MCF 10A (cell line): ENCODE data around the gene AKT1S1. TPM values are rescaled to one million over a fixed set of nuclear protein-coding genes. Genes with fewer than 3 reads are reported as not detected.

Source experiments
- BruUV-seq: library from RNA; stranded (reverse); fragments of 400-500 nt; replicated peaks from 2 replicates; lab custom pipeline; 2021; lab: Mats Ljungman, UMichigan
- CTCF ChIA-PET: fragments of 300-600 bp; sonication (Branson Sonifier 250); formaldehyde crosslinking; extraction: SDS; loops from one replicate; lab custom pipeline; 2021; ENCODE audit warnings: antibody characterized with exemption, inconsistent platforms; lab: Yijun Ruan, JAX
- POLR2A ChIA-PET: fragments of 300-600, 350-650 bp; sonication (Branson Sonifier 250); formaldehyde crosslinking; extraction: SDS; loops from one replicate; lab custom pipeline; 2020; ENCODE audit warnings: antibody characterized with exemption, inconsistent platforms; lab: Yijun Ruan, JAX
- DNase-seq: peaks from one replicate; pipeline ENCODE4 v3.0.0-alpha.2; 2018; ENCODE audit not compliant: unreplicated experiment
- H3K27ac Mint-ChIP-seq: one replicate; pipeline ENCODE4 v1.8.0; 2022; ENCODE audit warnings: mild to moderate bottlenecking, low read depth, mixed read lengths; ENCODE audit not compliant: unreplicated experiment
- H3K27me3 Mint-ChIP-seq: one replicate; pipeline ENCODE4 v1.8.0; 2022; ENCODE audit warnings: mixed read lengths; ENCODE audit not compliant: insufficient read depth, unreplicated experiment
- H3K36me3 Mint-ChIP-seq: one replicate; pipeline ENCODE4 v1.8.0; 2022; ENCODE audit warnings: mild to moderate bottlenecking, moderate library complexity, mixed read lengths; ENCODE audit not compliant: insufficient read depth, unreplicated experiment
- H3K4me1 Mint-ChIP-seq: one replicate; pipeline ENCODE4 v1.8.0; 2022; ENCODE audit warnings: mixed read lengths; ENCODE audit not compliant: insufficient read depth, unreplicated experiment
- H3K4me3 Mint-ChIP-seq: one replicate; pipeline ENCODE4 v1.8.0; 2022; ENCODE audit warnings: mild to moderate bottlenecking, moderate library complexity, mixed read lengths; ENCODE audit not compliant: unreplicated experiment
- H3K9me3 Mint-ChIP-seq: one replicate; pipeline ENCODE4 v1.8.0; 2022; ENCODE audit warnings: mixed read lengths; ENCODE audit not compliant: unreplicated experiment
- intact Hi-C: fragments of 100-400 bp; cut with micrococcal nuclease; formaldehyde crosslinking; loops from 2 replicates; pipeline ENCODE4 v1.14.1; 2022
- total RNA-seq: library from RNA; stranded (reverse); gene quantifications from 2 replicates; pipeline ENCODE4 v1.2.3, GENCODE V29; 2022
- TF ChIP-seq, protein P1 (sequence below): fragments of 200-600 bp; IDR thresholded peaks from one replicate; pipeline ENCODE4 v1.8.0; 2022; ENCODE audit warnings: antibody characterized with exemption, mild to moderate bottlenecking; ENCODE audit not compliant: unreplicated experiment

Gene AKT1S1
- total RNA-seq, 1 experiment from 2014 or later, result 74.7 TPM

DNA sequence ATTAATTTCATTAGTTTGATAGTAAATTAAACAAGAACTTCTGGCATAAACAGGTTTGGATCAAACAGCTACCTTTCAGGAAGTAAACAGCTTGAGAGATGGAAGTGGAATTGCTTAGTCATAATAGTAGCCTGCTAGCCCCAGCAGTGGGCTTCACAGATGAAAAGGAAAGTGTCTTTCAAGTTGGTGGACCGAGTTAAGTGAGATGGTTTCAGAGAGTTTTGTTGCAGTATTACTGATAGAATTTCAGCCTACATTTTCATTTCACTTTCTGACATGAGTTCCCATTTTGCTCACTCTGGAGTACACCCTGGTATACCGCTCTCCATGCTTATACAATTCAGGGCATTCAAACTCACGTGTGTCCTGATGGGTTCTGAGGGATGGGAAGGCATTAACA lies 28.2 kb downstream of the AKT1S1 start:
- peaks cover 11% of the 10 kb centered on the region for H3K36me3 Mint-ChIP-seq
- no TSS peak for BruUV-seq
- ChIA-PET POLR2A (interaction anchor here (0.6 to 3.2 kb wide), 13 partner anchors 15 to 976 kb away, joined by 3 to 30 read pairs (median 5); partner anchors contain the start of genes AP2A1, FUZ, MED25 and NOSIP), CTCF (interaction anchor here (0.7 to 0.8 kb wide), 2 partner anchors 15 to 96 kb away, joined by 3 read pairs; no protein-coding TSS in a partner anchor)
- H3K4me3 Mint-ChIP-seq, result peak overlapping the region; percentile 66
- peaks cover 6% of the 10 kb centered on the region for H3K9me3 Mint-ChIP-seq
- no peaks in the 10 kb centered on the region for H3K27me3 Mint-ChIP-seq
- no peak overlapping the region for H3K27ac Mint-ChIP-seq
- H3K4me1 Mint-ChIP-seq, result peaks cover 32% of the 10 kb centered on the region
- intact Hi-C loops, result no loop called here
- DNase-seq, result no peak
- TF ChIP-seq, protein P1, sequence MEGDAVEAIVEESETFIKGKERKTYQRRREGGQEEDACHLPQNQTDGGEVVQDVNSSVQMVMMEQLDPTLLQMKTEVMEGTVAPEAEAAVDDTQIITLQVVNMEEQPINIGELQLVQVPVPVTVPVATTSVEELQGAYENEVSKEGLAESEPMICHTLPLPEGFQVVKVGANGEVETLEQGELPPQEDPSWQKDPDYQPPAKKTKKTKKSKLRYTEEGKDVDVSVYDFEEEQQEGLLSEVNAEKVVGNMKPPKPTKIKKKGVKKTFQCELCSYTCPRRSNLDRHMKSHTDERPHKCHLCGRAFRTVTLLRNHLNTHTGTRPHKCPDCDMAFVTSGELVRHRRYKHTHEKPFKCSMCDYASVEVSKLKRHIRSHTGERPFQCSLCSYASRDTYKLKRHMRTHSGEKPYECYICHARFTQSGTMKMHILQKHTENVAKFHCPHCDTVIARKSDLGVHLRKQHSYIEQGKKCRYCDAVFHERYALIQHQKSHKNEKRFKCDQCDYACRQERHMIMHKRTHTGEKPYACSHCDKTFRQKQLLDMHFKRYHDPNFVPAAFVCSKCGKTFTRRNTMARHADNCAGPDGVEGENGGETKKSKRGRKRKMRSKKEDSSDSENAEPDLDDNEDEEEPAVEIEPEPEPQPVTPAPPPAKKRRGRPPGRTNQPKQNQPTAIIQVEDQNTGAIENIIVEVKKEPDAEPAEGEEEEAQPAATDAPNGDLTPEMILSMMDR, result no peak

DNA sequence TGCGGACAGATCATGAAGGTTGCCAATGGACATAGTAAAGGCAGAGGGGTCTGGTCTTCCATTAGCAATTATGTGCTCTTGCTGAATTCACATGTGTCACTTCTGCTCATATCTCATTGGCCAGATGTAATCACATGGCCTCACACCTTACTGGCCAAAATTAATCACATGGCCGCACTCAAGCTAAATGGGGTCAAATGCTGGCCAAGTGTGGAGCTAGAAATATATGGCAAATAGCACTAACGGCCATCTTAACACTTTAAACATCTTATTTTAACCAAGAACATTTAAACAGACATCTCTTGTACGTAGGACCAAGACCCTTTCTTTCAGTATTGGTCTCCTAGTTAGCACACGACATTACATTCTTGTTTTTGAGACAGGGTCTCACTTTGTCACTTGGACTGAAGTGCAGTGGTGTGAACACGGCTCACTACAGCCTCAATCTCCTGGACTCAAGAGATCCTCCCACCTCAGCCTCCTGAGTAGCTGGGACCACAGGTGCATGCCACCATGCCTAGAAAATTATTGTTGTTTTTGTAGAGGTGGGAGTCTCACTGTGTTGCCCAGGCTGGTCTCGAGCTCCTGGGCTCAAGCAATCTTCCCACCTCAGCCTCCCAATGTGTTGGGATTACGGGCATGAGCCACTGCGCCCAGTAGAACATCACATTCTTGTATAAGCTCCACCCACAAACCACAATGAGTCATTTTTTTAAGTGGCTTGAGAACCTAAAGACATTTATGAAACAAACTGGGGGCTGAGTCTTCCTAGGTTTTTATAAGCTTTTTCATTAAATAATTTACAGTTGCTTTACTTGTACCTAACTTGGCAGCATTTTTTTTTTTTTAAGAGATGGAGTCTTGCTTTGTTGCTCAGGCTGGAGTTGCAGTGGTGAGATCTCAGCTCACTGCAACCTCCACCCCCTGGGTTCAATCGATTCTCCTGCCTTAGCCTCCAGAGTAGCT lies 29.1 kb downstream of the AKT1S1 start:
- intact Hi-C loops, result no loop called here
- BruUV-seq, result no TSS peak
- Mint-ChIP-seq H3K36me3 (peaks cover 11% of the 10 kb centered on the region), H3K27ac (peak overlapping the region; percentile 69), H3K27me3 (no peaks in the 10 kb centered on the region), H3K4me3 (peak overlapping the region; percentile 66), H3K4me1 (peaks cover 26% of the 10 kb centered on the region), H3K9me3 (peaks cover 6% of the 10 kb centered on the region)
- ChIA-PET CTCF (interaction anchor here (0.6 to 0.9 kb wide), 5 partner anchors 16 to 343 kb away, joined by 3 to 5 read pairs (median 3); no protein-coding TSS in a partner anchor), POLR2A (interaction anchor here (0.7 to 3.2 kb wide), 16 partner anchors 9 to 395 kb away, joined by 3 to 17 read pairs (median 5); partner anchors contain the start of genes AKT1S1, ALDH16A1, AP2A1 and FUZ)
- peak; percentile 92 for DNase-seq
- TF ChIP-seq, protein P1, result no peak

DNA sequence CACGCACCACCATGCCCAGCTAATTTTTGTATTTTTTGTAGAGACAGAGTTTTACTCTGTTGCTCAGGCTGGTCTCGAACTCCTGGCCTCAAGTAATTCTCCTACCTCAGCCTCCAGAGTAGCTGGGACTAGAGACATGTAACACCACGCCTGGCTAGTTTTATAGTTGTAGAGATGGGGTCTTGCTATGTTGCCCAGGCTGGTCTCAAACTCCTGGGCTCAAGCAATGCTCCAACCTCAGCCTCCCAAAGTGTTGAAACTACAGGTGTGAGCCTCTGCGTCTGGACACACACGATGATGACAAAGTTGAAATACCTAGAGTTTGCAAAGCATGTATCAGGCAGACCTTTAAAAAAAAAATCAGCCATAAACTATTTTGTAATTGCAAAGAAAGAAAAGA lies 30.7 kb downstream of the AKT1S1 start:
- Mint-ChIP-seq H3K36me3 (peaks cover 4% of the 10 kb centered on the region), H3K4me3 (no peak overlapping the region), H3K4me1 (peaks cover 16% of the 10 kb centered on the region), H3K27me3 (no peaks in the 10 kb centered on the region), H3K9me3 (peaks cover 6% of the 10 kb centered on the region), H3K27ac (no peak overlapping the region)
- intact Hi-C loops, result no loop called here
- POLR2A ChIA-PET, result no interaction called here
- no peak for DNase-seq
- TF ChIP-seq, protein P1, result no peak
- CTCF ChIA-PET, result interaction anchor here (0.6 to 0.9 kb wide), 2 partner anchors 161 to 176 kb away, joined by 3 to 4 read pairs; no protein-coding TSS in a partner anchor
- no TSS peak for BruUV-seq

DNA sequence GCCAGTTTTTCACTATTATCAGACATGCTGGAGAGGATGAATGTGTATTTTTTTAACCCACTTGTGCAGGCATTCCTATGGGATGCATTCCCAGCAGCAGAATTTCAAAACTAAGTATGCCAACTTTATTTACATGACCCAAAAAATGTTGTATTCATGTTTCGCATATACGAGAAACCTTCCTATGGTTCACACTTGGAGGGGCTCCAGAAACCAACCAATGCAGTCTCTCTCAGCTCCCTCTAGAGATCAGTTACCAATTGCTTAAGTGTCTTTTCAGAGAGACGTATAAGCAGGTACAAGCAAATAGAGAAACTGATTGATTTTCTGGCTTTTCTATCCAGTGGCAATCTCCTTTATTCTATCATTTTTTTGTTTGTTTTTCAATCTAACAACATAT lies 31.7 kb downstream of the AKT1S1 start:
- BruUV-seq, result no TSS peak
- POLR2A ChIA-PET, result interaction anchor here (0.6 kb wide), 1 partner anchor 32 kb away, joined by 4 read pairs; the partner anchor contains the start of genes AKT1S1 and TBC1D17
- DNase-seq, result no peak
- TF ChIP-seq, protein P1, result no peak
- Mint-ChIP-seq H3K27ac (no peak overlapping the region), H3K4me1 (peaks cover 19% of the 10 kb centered on the region), H3K9me3 (peaks cover 6% of the 10 kb centered on the region), H3K4me3 (no peak overlapping the region), H3K36me3 (peaks cover 10% of the 10 kb centered on the region), H3K27me3 (no peaks in the 10 kb centered on the region)
- CTCF ChIA-PET, result interaction anchor here (1.2 kb wide), 1 partner anchor 42 kb away, joined by 3 read pairs; no protein-coding TSS in a partner anchor
- intact Hi-C loops, result no loop called here
